Testis (tissue), 3 donors: Measurements from ENCODE around the gene ATP1A3. TPM values are rescaled to one million over a fixed set of nuclear protein-coding genes. Genes with fewer than 3 reads are reported as not detected.

Experiments used
- DNase-seq: peaks from one replicate; pipeline ENCODE4 v3.0.0-alpha.2; 2019
- H3K27ac ChIP-seq, 2 donors: fragments of 200-600 bp; sonication (generic); one replicate each; pipeline ENCODE4 v1.5.1; 2019
- H3K27me3 ChIP-seq: fragments of 200-600 bp; sonication (generic); one replicate; pipeline ENCODE4 v1.5.1; 2019
- H3K36me3 ChIP-seq: fragments of 200-600 bp; sonication (generic); one replicate; pipeline ENCODE4 v1.5.1; 2017; ENCODE audit warnings: low read depth; ENCODE audit errors: missing control alignments
- H3K4me1 ChIP-seq: fragments of 200-600 bp; sonication (generic); one replicate; pipeline ENCODE4 v1.5.1; 2019
- H3K4me3 ChIP-seq, 2 donors: fragments of 200-600 bp; sonication (generic); one replicate each; pipeline ENCODE4 v1.5.1; 2017 to 2019
- H3K9me3 ChIP-seq: fragments of 200-600 bp; sonication (generic); one replicate; pipeline ENCODE4 v1.5.1; 2017
- POLR2A ChIP-seq: fragments of 450-650 bp; IDR thresholded peaks from one replicate; pipeline ENCODE4 v1.6.1; 2017; ENCODE audit warnings: antibody characterized with exemption, mild to moderate bottlenecking, moderate library complexity
- WGBS, 2 donors: methylation state at CpG; one replicate each; pipeline ENCODE4 v1.1.5; 2018; 5-methylcytosine and 5-hydroxymethylcytosine counted together
- intact Hi-C: fragments of 100-400 bp; cut with DNase I; formaldehyde crosslinking; loops from one replicate; pipeline ENCODE4 v1.15.1; 2023; ENCODE audit warnings: low total_unique reads
- polyA plus RNA-seq: library from polyadenylated mRNA; stranded (reverse); fragments of 350-450 nt; fragmentation: Illumina TruSeq; extraction: RNeasy Lipid Tissue Mini Kit (QIAGEN cat#74804); gene quantifications from one replicate; pipeline ENCODE4 v1.2.3, GENCODE V29; 2014; ENCODE audit warnings: low read depth, low replicate concordance; ENCODE audit not compliant: insufficient read depth
- total RNA-seq, 2 donors: library from RNA; depleted of rRNA; stranded (reverse); fragments of >200 nt; gene quantifications; one replicate each; pipeline ENCODE4 v1.2.3, GENCODE V29; 2016
- TF ChIP-seq, protein P1 (sequence below), 3 experiments: fragments of 450-650 bp in 2 of 3; fragments of 200-600 bp in 1 of 3; sonication (generic) in 1 of 3; IDR thresholded peaks; one replicate each; pipeline ENCODE4 v1.5.1; 2016 to 2019; ENCODE audit warnings: antibody characterized with exemption in 3 of 3, mild to moderate bottlenecking in 2 of 3, moderate library complexity in 1 of 3

The ATP1A3 gene
- total and polyA plus RNA-seq, 3 donors from 2014 or later: 30.3 to 87.3 (median 60.8) TPM

DNA sequence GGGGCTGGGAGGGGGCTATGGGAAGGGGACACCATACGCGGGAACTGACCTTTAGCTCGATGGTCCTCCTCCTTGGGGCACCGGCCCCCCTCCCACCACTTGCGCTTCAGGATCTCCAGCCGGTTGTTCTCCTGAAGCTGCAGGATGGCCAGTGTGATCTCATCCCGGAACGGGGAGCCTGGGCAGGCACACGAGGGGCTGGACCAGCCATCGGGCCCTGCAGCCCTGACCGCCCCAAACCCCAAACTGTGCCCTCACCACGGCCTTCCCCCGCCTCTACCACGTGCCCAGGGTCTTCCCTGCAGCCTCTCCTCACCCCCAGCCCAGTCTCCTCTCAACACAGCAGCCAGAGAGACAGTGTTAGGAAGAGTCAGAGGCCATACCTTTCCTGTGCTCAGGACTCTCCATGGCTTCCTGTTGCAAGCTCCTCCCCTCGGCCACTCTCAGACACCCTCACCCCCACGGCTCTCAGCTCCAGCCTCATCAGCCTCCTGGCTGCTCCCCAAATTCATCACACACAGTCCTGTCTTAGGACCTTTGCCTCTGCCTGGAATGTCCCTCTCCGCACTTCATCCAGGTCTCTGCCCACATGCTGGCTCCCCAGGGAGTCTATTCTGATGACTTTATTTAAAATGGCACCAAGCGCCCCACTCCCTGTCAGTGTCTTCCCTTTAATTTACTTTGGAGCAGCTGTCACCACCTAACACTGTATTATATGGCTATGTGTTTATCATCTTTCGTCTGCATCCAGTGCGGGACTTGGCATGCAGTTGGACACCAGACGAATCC lies 9.7 kb upstream of the ATP1A3 start:
- no peaks in the 10 kb centered on the region for H3K27me3 ChIP-seq
- no peak for TF ChIP-seq POLR2A
- TF ChIP-seq, protein P1, sequence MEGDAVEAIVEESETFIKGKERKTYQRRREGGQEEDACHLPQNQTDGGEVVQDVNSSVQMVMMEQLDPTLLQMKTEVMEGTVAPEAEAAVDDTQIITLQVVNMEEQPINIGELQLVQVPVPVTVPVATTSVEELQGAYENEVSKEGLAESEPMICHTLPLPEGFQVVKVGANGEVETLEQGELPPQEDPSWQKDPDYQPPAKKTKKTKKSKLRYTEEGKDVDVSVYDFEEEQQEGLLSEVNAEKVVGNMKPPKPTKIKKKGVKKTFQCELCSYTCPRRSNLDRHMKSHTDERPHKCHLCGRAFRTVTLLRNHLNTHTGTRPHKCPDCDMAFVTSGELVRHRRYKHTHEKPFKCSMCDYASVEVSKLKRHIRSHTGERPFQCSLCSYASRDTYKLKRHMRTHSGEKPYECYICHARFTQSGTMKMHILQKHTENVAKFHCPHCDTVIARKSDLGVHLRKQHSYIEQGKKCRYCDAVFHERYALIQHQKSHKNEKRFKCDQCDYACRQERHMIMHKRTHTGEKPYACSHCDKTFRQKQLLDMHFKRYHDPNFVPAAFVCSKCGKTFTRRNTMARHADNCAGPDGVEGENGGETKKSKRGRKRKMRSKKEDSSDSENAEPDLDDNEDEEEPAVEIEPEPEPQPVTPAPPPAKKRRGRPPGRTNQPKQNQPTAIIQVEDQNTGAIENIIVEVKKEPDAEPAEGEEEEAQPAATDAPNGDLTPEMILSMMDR (IDR thresholded peaks at IDR 0.05): no peak
- no peak overlapping the region for H3K27ac ChIP-seq
- no peaks in the 10 kb centered on the region for H3K4me1 ChIP-seq
- H3K9me3 ChIP-seq: no peaks in the 10 kb centered on the region
- no peak overlapping the region for H3K4me3 ChIP-seq
- intact Hi-C loops: no loop called here
- no peak for DNase-seq
- no peaks in the 10 kb centered on the region for H3K36me3 ChIP-seq
- 84 to 88% methylated on average over 20 to 21 of the region's 21 CpGs for WGBS, 2 donors

DNA sequence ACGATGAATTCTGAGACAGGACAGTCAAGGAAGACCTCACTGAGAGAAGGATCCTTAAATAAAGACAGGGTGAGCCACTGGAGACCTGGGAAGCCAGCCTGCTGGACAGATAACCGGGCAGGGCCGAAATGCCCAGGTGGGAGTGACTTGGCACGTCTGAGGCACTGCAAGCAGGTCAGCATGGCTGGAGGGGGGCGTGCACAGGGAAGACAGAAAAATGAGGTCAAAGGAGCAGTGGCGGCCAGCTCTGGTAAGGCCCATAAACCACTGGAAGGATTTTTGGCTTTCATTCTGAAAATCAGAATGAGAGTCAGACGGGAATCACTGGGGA lies 5.8 kb upstream of the ATP1A3 start:
- no peaks in the 10 kb centered on the region for H3K27me3 ChIP-seq

DNA sequence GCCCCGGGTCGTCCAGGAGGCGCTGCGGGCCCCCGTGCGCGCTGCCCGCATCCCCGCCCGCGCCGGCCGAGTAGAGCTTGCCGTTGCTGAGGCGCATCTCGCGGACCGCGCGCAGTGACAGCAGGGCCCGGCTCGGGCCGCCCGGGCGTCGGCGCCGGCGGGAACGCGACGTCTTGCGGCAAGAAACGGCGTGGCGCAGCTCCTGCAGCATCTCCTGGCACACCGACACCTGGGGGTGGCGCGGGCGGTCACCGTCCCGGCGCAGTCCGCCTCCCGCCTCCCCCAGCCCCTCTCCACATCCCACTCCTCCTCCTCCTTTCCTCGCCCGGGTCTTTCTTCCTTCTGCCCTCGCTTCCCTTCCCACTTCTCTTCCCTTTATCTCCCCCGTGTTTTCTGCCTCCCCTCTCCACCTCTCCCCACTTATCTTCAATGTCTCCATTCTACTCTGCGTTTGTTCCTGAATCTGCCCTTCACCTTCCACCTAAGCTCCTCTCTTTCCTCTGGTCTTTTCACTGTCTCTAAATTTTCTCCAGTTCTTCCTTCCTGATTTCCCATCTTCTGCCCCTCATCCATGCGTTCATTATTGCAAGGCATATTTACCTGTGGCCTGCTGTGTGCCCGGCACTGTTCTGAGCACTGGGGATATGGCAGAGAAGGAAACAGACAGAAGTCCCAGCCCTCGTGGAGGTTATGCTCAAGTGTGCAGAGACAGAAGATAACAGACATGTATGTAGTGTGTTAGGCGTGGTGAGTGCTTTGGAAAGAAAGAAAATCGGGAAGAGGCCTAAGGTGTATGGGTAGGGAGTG lies 5.2 kb upstream of the ATP1A3 start:
- no peak for TF ChIP-seq POLR2A
- Histone ChIP-seq H3K4me1 (peaks cover 4% of the 10 kb centered on the region), H3K9me3 (no peaks in the 10 kb centered on the region), H3K27me3 (no peaks in the 10 kb centered on the region), H3K4me3 (no peak overlapping the region), H3K27ac (no peak overlapping the region), H3K36me3 (no peaks in the 10 kb centered on the region)
- DNase-seq: no peak
- intact Hi-C loops: no loop called here
- WGBS, 2 donors: 20 to 30% methylated on average over 35 of the region's 55 CpGs

More for the DNA sequence above, 5.8 kb upstream of the ATP1A3 start:
- H3K36me3 ChIP-seq: no peaks in the 10 kb centered on the region
- H3K27ac ChIP-seq: no peak overlapping the region
- H3K4me3 ChIP-seq: no peak overlapping the region
- WGBS, 2 donors: 71 to 73% methylated on average over 7 of the region's 7 CpGs
- TF ChIP-seq, protein P1 (IDR thresholded peaks at IDR 0.05): no peak
- H3K9me3 ChIP-seq: no peaks in the 10 kb centered on the region
- H3K4me1 ChIP-seq: peaks cover 4% of the 10 kb centered on the region
- intact Hi-C loops: no loop called here
- DNase-seq: no peak

DNA sequence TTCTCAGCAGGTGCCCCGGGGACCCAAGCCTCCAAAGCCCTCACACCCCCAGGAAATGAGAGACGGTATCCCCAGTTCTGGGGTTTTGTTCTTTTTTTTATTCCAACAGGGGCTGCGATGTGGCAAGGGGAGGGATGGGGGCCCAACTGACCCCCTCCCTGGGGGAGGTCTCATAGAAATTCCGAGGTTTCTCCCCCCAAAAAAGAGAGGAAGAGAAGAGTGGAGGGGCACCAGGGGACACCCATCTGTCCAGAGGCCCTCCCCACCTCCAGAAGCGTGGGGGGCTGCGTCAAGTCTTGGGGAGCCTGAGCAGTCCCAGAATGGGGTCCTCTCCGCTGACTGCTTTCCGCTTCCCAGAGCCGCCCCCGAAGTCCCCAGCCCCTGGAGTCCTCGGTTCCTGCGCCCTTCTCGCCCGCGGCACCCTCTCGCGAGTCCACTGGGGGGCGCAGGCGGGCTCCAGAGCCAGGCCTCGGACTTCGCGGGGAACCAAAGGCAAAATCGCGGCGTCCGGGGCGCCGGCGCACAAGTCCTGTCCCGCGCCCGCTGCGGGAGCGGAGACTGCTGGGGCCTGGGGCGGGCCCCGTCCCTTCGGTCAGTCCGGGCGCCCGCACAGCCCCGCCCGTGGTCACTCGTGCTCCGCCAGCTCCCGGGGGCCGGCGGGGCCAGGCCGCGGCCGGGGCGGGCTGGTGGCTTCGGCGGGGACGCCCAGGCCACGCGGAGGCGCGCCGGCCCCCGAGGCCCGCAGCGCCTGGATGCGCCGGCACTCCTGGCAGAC lies 4.4 kb upstream of the ATP1A3 start:
- H3K9me3 ChIP-seq: no peaks in the 10 kb centered on the region
- no peak overlapping the region for H3K4me3 ChIP-seq
- H3K27ac ChIP-seq: no peak overlapping the region
- peaks cover 4% of the 10 kb centered on the region for H3K4me1 ChIP-seq
- H3K27me3 ChIP-seq: no peaks in the 10 kb centered on the region
- no peaks in the 10 kb centered on the region for H3K36me3 ChIP-seq
- no peak for TF ChIP-seq POLR2A
- TF ChIP-seq, protein P1 (IDR thresholded peaks at IDR 0.05): peak in 2 of 3 experiments; percentile 38 to 53
- DNase-seq: peak; percentile 48
- WGBS, 2 donors: 11 to 15% methylated on average over 6 to 53 of the region's 64 CpGs
- intact Hi-C loops: no loop called here

DNA sequence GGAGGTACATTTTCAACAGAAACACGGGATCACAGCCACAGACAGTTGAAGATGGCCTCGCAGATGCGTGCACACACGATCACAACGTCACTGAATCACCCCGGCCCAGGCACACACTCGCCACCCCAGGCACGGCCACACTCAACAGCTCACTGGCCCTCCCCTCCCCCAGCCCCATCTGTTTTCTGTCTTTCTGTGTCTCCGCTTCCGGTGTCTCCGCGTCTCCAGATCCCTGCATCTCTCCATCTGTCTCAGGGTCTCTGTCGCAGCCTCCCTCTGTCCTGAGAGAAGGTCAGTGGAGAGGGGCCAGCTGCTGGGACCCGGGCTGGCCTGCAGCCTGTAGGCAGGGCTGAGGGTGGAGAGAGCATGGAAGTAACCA lies 3.8 kb upstream of the ATP1A3 start:
- 4 to 9% methylated on average over 13 to 14 of the region's 14 CpGs for WGBS, 2 donors
- DNase-seq: no peak
- intact Hi-C loops: no loop called here
- TF ChIP-seq, protein P1 (IDR thresholded peaks at IDR 0.05): no peak
- TF ChIP-seq POLR2A: no peak
- H3K27ac ChIP-seq: no peak overlapping the region
- H3K4me3 ChIP-seq: no peak overlapping the region
- no peaks in the 10 kb centered on the region for H3K36me3 ChIP-seq
- peaks cover 4% of the 10 kb centered on the region for H3K4me1 ChIP-seq
- no peaks in the 10 kb centered on the region for H3K9me3 ChIP-seq
- H3K27me3 ChIP-seq: no peaks in the 10 kb centered on the region
